HG03457 (cell line): Measurements from ENCODE around the gene SEMA4D.

Source experiments
- ATAC-seq: cut with Tn5 transposase; IDR thresholded peaks from one replicate; pipeline ENCODE4 v1.9.1; 2021; ENCODE audit warnings: moderate number of reproducible peaks; ENCODE audit not compliant: unreplicated experiment

SEMA4D gene

GRCh38 chr9:89329917-89330316 is 168.0 kb downstream of the SEMA4D start:
- ATAC-seq: no peak

GRCh38 chr9:89328064-89328463 is 169.8 kb downstream of the SEMA4D start:
- ATAC-seq: no peak

GRCh38 chr9:89325733-89326132 is 172.2 kb downstream of the SEMA4D start:
- ATAC-seq: no peak

GRCh38 chr9:89323390-89323789 is 174.5 kb downstream of the SEMA4D start:
- ATAC-seq: no peak

- no peak for ATAC-seq
Measured at GRCh38 chr9:89319015-89319905, 178.7 kb downstream of the SEMA4D start.

- ATAC-seq: peak; percentile 79
Measured at GRCh38 chr9:89318123-89319014, 179.5 kb downstream of the SEMA4D start, which contains the start of gene SECISBP2. Gene SECISBP2, plus strand, starts transcription at chr9:89318500. Its CDS starts 77 bp downstream, at chr9:89318577.

GRCh38 chr9:89317282-89317681 is 180.6 kb downstream of the SEMA4D start:
- ATAC-seq: no peak

- no peak for ATAC-seq
Measured at GRCh38 chr9:89315482-89315881, 182.4 kb downstream of the SEMA4D start.

- no peak for ATAC-seq
Measured at GRCh38 chr9:89314955-89315354, 183.0 kb downstream of the SEMA4D start.

GRCh38 chr9:89313842-89314241 is 184.1 kb downstream of the SEMA4D start:
- no peak for ATAC-seq

- no peak for ATAC-seq
Measured at GRCh38 chr9:89312222-89312571, 185.7 kb downstream of the SEMA4D start.

- ATAC-seq: peak; percentile 2
Measured at GRCh38 chr9:89311346-89312221, 186.3 kb downstream of the SEMA4D start.
